Stimulated activated naive CD8-positive, alpha-beta T cell treated with anti-CD3 and anti-CD28 coated beads, Interleukin-15, amount 100 ng/mL, for 72 hours (primary cell): ENCODE measurements around the gene SLC3A2.
"Not testable (repeated sequence)": the region's sequence is repeated elsewhere in the genome, so short reads cannot be mapped to it uniquely, and the experiment has no call there.

ENCODE experiments used
- ATAC-seq: fragments of 150-1000 bp; cut with Tn5 transposase; 2 replicates; pipeline ENCODE4 v1.10.0; 2021; ENCODE audit warnings: mild to moderate bottlenecking, moderate library complexity
- DNase-seq, 2 donors: peaks; one replicate each; pipeline ENCODE4 v3.0.0; 2021 to 2022
- H3K27ac Mint-ChIP-seq, 2 donors: one replicate each; pipeline ENCODE4 v1.8.0; 2022; ENCODE audit warnings: mild to moderate bottlenecking in 2 of 2, mixed read lengths in 2 of 2, moderate library complexity in 2 of 2
- H3K27me3 Mint-ChIP-seq: one replicate; pipeline ENCODE4 v1.8.0; 2022; ENCODE audit warnings: mixed read lengths
- H3K4me1 Mint-ChIP-seq: one replicate; pipeline ENCODE4 v1.8.0; 2022; ENCODE audit warnings: mild to moderate bottlenecking, mixed read lengths
- H3K4me3 Mint-ChIP-seq, 2 donors: one replicate each; pipeline ENCODE4 v1.8.0; 2022; ENCODE audit warnings: mild to moderate bottlenecking in 2 of 2, mixed read lengths in 2 of 2, moderate library complexity in 1 of 2
- H3K9me3 Mint-ChIP-seq, 2 donors: one replicate each; pipeline ENCODE4 v1.8.0; 2022; ENCODE audit warnings: mixed read lengths in 2 of 2

The SLC3A2 gene

DNA sequence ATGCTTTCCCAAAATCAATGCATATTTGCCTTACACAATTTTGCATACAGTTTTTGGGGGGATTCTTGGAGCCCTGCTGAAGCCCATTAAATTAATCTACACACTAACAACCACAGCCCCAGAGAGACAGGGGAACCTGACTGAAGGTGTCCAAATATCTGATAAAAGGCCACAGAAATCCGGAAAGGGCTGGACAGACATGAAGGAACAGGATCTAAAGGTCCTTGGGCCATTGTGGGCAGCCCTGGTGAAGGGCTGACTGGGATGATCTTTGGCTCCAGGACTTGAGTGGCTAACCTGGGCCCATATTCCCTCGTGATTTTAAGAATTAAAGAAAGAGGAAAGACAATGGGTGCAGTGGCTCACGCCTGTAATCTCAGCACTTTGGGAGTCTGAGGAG, 34.5 kb upstream of the SLC3A2 start:
- H3K27me3 Mint-ChIP-seq: no peaks in the 10 kb centered on the region
- DNase-seq (no peak), ATAC-seq (no peak)
- no peak overlapping the region for H3K4me3 Mint-ChIP-seq
- peaks cover 14% of the 10 kb centered on the region for H3K4me1 Mint-ChIP-seq
- H3K27ac Mint-ChIP-seq: no peak overlapping the region
- no peaks in the 10 kb centered on the region for H3K9me3 Mint-ChIP-seq

DNA sequence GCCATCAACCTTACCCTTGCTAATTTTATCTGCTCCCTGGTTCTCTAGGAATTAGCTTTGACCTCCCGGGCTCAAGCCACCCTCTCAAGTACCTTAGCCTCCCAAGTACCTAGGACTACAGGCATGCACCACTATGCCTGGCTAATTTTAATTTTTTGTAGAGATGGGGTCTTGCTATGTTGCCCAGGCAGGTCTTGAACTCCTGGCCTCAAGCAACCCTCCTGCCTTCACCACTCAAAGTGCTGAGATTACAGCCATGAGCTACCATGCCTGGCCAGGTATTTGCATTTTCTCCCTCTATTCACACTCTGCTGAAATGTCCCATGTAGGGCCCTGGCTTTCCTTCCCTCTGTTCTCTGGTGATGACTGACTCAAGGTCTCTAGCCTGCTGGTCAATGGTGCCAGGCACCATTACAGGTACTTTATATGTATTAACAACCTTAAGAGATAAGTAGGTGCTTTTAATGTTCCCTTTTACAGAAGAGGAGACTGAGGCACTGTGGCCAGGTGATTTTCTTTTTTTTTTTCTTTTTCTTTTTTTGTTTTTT, 32.9 kb upstream of the SLC3A2 start:
- DNase-seq (no peak), ATAC-seq (peak; percentile 22)
- H3K27me3 Mint-ChIP-seq: no peaks in the 10 kb centered on the region
- H3K4me3 Mint-ChIP-seq: no peak overlapping the region
- H3K9me3 Mint-ChIP-seq: no peaks in the 10 kb centered on the region
- H3K4me1 Mint-ChIP-seq: peaks cover 30% of the 10 kb centered on the region
- no peak overlapping the region for H3K27ac Mint-ChIP-seq

DNA sequence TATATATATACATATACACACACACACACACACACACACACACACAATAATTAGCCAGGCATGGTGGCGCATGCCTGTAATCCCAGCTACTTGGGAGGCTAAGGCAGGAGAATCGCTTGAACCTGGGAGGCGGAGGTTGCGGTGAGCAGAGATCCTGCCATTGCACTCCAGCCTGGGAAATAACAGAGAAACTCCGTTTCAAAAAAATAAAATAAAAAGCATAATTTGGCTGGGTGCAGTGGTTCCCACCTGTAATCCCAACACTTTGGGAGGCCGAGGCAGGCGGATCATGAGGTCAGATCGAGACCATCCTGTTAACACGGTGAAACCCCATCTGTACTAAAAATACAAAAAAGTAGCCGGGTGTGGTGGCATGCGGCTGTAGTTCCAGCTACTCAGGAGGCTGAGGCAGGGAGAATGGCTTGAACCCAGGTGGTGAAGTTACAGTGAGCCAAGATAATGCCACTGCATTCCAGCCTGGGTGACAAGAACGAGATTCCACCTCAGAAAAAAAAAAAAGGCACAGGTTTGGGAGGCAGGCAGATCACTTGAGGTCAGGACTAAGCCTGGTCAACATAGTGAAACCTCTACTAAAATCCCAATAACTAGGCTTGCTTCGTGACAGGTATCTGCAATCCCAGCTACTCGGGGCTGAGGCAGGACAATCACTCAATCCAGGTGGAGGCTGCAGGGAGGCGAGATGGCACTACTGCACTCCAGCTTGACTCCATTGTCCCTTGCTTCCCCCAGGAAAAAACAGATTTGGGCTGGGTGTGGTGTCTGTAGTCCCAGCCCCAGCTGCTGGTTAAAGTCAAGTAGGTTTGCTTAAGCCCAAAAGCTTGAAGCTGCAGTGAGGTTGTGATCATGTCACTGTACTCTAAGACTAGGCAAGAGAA, 29.5 kb upstream of the SLC3A2 start:
- Mint-ChIP-seq H3K4me1 (peaks cover 50% of the 10 kb centered on the region), H3K27ac (peak overlapping the region; percentile 65 to 68), H3K9me3 (no peaks in the 10 kb centered on the region), H3K4me3 (peak overlapping the region; percentile 53 to 78), H3K27me3 (no peaks in the 10 kb centered on the region)
- DNase-seq (no peak), ATAC-seq (no peak)

DNA sequence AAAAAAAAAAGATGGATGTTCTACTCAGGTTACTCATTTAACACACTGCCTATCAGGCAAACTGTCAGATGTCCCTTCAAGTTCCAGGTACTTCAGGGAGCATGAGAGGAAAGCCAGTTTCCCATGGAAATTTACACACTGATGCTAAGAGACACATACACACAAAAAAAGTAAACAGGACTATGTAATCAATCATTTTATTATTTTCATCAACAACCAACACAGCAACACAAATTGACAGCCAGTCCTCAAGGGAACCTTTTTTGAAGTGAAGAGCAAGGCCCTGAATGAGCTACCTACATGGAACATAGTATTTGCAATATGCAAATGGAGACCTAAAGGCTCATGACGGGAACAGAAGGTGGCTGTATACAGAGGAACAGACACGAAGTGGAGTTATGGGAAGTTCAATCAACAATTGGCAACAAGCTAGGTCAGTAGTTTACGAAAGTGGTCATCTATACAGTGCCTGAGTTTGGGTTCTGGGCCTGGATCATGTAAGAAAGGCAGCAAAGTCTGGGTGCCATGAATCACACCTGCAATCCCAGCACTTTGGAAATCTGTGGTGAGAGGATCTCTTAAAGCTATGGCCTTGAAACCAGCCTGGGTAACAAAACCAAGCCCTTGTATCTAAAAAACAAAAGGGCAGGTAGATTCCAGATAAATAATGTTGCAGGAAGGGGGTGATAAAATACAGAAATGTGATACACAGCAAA, 28.7 kb upstream of the SLC3A2 start:
- peaks cover 52% of the 10 kb centered on the region for H3K4me1 Mint-ChIP-seq
- H3K9me3 Mint-ChIP-seq: no peaks in the 10 kb centered on the region
- H3K27ac Mint-ChIP-seq: peak overlapping the region; percentile 65 to 68
- peak overlapping the region; percentile 53 to 78 for H3K4me3 Mint-ChIP-seq
- ATAC-seq (no peak), DNase-seq (no peak)
- H3K27me3 Mint-ChIP-seq: no peaks in the 10 kb centered on the region

DNA sequence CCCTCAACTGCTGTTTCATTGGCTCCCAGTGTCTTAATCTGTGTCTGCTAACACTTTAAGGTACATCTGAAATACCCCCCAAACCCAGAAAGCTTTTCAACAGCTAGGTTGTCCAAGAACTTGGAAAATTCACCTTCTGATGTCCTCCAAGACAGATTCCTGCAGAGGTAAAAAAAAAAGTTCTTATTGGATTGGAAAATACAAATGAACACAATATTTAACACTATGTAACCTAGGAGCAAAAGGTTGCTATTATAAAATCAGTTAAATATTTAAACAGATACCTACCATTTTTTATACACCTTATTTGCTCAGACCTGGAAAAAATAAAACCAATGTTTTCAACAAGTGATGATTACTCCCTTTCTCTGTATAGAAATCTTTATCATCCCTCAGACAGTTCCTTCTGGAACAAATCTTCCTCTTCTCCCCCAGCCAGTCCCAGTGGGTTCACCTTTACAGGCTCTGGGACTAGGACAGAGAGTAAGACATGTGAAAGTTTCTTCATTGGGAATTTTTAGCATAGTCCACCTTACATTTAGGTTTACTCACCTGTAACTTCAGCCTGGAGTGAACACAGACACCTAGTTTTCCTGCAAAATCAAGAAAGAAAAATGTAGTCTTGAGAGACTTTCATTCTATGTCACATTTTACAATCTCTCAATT, 28.0 kb upstream of the SLC3A2 start:
- Mint-ChIP-seq H3K9me3 (no peaks in the 10 kb centered on the region), H3K4me1 (peaks cover 59% of the 10 kb centered on the region), H3K27me3 (no peaks in the 10 kb centered on the region), H3K27ac (peak overlapping the region; percentile 96 to 99), H3K4me3 (peak overlapping the region; percentile 89 to 97)
- DNase-seq: no peak
- ATAC-seq: no peak

DNA sequence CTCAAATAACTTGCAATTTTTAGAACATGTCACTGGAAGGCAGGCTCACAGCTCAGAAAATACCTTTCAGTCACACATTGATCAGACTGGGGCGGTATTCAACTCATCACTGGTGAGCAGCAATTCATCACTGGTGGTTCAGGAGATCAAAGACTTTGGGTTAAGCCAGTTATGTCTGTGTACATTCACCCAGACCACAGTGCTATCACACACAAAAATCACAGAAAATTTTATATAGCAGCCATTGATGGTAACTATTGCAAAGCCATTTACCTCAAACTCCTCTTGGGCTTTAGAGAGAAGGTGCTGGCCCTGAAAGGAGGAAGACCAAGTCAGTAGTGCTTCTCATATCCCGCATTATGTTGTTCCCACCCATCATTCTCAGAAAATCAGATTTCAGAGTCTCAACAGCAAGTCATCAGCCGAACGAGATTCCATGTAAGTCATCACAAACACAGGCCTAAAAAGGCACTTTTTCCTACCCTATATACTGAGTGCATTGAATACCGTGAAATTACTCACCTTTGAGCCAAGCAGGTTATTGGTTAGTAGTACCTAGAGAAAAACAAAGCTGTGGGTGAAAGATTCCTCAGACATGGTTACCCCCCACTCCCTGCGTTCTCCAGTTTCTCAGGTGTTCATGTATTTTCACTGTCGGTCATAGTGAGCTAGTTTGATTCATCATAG, 27.3 kb upstream of the SLC3A2 start:
- Mint-ChIP-seq H3K27ac (peak overlapping the region; percentile 96 to 99), H3K9me3 (no peaks in the 10 kb centered on the region), H3K4me3 (peak overlapping the region; percentile 89 to 97), H3K4me1 (peaks cover 67% of the 10 kb centered on the region), H3K27me3 (no peaks in the 10 kb centered on the region)
- DNase-seq (peak in 1 of 2 donors; percentile 52), ATAC-seq (peak; percentile 58)

DNA sequence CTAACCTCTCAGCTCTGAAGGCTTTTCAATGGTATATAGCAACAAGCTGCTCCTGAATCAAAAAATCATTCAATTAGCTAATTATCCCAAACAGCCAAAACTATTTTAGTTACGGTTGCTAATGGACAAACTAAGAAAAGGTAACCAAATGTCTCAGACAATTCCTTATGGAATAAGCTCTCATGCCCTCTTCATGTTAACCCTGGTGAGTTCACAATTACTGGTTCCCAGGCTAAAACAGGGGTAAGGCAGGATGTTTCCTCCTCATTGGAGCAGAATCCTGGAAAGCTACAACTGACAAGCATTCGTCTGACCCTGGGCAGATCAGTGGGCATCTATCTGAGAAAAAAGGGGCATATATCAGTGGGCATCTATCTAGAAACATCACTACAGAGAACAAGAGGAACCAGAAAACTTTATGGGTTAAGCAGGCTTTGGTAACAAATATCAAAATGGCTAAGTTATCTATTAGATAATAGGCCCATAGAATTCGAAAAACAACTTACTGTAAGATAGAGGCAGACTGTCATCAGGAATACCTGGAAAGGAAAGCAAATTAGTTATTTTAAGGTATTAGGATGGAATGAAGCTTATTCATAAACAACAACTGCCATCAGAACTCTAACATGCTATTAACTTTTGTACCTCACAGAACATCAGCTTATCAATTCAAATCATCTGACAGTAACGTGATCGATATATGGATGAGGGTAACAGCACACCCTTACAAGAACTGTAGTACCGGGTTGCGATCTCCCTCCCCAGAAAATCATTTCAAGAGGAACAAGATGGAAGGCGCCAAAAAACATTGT, 26.5 kb upstream of the SLC3A2 start:
- no peak for ATAC-seq
- DNase-seq: no peak
- Mint-ChIP-seq H3K9me3 (no peaks in the 10 kb centered on the region), H3K4me3 (peak overlapping the region; percentile 89 to 97), H3K27ac (peak overlapping the region; percentile 96 to 99), H3K27me3 (no peaks in the 10 kb centered on the region), H3K4me1 (peaks cover 71% of the 10 kb centered on the region)

DNA sequence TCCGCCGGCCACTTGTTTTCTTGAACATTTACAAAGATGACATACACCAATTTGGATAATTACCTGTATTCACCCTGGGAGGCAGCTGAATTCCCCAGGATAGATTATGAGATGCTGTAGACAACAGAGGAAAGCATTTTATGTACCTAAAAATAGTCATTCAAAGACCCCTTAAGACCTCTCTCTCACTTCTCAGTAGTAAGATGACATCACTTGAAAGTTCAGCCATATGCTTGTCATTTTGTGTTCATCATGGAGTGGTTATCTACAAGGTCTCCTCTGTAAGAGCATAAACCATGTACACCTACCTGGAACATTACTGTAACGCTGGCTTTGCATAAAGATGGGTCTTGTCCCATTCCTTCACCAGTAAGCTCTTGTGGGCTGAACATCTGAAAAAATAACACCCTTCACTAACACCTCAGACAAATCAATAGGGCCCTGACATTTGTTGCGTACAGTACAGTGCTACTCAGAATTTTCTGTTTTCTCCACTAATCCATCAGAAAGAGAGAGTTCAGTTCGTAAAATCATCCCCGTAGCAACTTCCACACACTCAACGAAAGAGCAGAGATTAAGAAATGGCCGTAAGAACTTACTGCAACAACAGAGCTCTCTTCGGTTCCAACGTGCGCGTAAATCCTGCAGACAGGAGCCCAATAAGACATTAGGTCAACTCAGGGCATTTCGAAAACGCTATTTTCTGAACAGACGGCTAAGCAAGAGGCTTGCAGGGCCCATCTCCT, 25.7 kb upstream of the SLC3A2 start:
- H3K4me1 Mint-ChIP-seq: peaks cover 76% of the 10 kb centered on the region
- H3K4me3 Mint-ChIP-seq: peak overlapping the region; percentile 89 to 97
- DNase-seq: no peak
- H3K9me3 Mint-ChIP-seq: no peaks in the 10 kb centered on the region
- peak overlapping the region; percentile 96 to 99 for H3K27ac Mint-ChIP-seq
- H3K27me3 Mint-ChIP-seq: no peaks in the 10 kb centered on the region
- ATAC-seq: no peak

DNA sequence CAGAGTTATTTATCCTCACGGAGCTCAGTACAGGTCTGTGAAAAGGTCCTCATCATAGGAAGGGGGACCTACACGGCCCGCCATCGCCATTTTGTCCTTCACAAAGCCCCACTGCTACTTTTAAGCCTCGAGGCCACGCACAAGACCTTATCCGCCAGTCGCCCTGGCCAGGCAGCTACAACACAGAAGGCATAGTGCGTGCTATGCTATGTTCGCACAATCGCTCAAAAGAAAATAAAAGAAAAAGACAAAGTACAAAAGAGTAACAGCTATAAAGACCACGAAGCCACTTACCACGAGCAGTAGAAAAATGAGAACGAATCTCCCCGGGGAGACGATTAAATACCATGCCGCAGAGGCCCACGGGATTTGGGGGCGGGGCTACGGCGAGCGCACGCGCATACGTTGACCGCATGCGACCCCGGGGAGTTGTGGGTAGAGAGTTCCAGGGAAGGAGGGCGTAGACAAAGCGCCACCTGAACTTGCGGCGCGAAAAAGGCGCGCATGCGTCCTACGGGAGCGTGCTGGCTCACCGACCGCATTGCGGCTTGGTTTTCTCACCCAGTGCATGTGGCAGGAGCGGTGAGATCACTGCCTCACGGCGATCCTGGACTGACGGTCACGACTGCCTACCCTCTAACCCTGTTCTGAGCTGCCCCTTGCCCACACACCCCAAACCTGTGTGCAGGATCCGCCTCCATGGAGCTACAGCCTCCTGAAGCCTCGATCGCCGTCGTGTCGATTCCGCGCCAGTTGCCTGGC, 24.9 kb upstream of the SLC3A2 start:
- Mint-ChIP-seq H3K27ac (peak overlapping the region; percentile 96 to 99), H3K9me3 (no peaks in the 10 kb centered on the region), H3K27me3 (no peaks in the 10 kb centered on the region), H3K4me1 (peaks cover 76% of the 10 kb centered on the region), H3K4me3 (peak overlapping the region; percentile 89 to 97)
- DNase-seq (peak; percentile 98 to 99), ATAC-seq (peak; percentile 92)

DNA sequence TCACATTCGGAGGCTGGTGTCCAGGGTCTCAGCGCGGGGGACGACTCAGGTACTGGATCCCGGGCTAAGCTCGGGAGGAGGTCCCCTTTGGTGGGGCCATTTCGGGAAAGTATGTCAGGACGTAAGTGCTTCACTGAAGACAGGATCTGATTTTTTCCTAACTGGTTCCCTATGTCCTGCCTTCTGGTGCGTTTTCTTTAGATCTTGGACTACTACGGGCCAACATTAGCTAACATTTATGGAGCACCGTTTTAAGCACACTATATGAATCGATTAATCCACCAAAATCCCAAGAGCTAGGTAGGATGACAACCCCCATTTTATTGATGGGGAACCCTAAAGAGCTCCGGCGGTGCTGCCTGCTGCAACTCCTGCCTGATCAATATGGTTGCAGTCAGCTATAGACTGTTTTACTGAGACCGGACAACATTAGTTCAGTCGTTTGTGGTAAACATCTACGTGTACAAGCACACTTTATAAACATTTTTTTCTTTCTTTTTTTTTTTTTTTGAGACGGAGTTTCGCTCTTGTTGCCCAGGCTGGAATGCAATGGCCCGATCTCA, 24.3 kb upstream of the SLC3A2 start:
- DNase-seq: no peak
- Mint-ChIP-seq H3K4me1 (peaks cover 78% of the 10 kb centered on the region), H3K27ac (peak overlapping the region; percentile 96 to 99), H3K4me3 (peak overlapping the region; percentile 89 to 97), H3K27me3 (no peaks in the 10 kb centered on the region), H3K9me3 (no peaks in the 10 kb centered on the region)
- no peak for ATAC-seq

DNA sequence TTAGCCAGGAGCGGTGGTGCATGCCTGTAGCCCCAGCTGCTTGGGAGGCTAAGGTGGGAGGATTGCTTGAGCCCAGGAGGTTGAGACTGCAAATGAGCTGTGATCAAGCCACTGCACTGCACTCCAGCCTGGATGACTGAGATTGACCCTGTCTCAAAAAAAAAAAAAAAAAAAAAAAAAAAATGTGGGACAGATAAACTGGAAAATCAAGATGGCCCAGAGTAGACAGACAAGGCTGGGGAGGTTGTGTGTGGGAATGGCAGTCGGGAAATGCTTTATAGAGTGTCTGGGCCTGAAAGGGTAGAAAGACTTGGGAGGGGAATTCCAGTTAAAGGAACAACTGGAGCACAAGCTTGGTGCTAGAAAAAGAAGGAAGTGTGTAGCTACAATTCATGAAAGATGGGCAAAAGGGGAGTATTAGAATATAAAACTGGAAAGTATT, 23.1 kb upstream of the SLC3A2 start:
- peaks cover 78% of the 10 kb centered on the region for H3K4me1 Mint-ChIP-seq
- no peaks in the 10 kb centered on the region for H3K9me3 Mint-ChIP-seq
- no peak for DNase-seq
- no peak for ATAC-seq
- peak overlapping the region; percentile 89 to 97 for H3K4me3 Mint-ChIP-seq
- H3K27me3 Mint-ChIP-seq: no peaks in the 10 kb centered on the region
- peak overlapping the region; percentile 86 to 99 for H3K27ac Mint-ChIP-seq

DNA sequence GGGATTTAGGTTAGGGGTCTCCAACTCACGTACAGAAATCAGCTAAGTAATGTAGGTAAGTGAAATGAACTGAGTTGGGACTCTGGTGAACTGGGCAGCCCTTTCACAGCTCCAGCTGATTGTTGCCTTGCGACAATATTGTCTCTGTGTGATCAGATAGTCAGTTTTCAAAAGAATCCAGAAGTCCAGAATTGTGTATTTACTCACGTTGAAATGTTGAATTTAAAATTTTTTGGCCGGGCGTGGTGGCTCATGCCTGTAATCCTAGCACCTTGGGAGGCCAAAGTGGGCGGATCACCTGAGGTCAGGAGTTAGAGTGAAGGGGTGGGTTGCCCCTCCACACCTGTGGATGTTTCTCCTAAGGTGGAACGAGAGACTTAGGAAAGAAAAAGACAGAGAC, 22.5 kb upstream of the SLC3A2 start:
- ATAC-seq: no peak
- H3K9me3 Mint-ChIP-seq: no peaks in the 10 kb centered on the region
- DNase-seq: no peak
- peaks cover 76% of the 10 kb centered on the region for H3K4me1 Mint-ChIP-seq
- no peaks in the 10 kb centered on the region for H3K27me3 Mint-ChIP-seq
- H3K4me3 Mint-ChIP-seq: peak overlapping the region; percentile 89 to 97
- no peak overlapping the region for H3K27ac Mint-ChIP-seq

DNA sequence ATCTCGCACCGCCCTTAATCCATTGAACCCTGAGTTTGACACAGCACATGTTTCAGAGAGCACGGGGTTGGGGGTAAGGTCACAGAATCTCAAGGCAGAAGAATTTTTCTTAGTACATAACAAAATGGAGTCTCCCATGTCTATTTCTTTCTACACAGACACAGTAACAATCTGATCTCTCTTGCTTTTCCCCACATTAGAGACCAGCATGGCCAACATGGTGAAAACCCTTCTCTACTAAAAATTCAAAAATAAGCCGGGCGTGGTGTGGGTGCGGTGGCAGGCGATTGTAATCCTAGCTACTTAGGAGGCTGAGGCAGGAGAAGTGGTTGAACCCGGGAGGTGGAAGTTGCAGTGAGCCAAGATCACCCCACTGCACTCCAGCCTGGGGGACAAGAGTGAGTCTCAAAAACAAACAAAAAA, 21.4 kb upstream of the SLC3A2 start:
- not testable (repeated sequence) for H3K9me3 Mint-ChIP-seq, H3K27me3 Mint-ChIP-seq, DNase-seq, ATAC-seq
- Mint-ChIP-seq H3K4me1 (peaks cover 68% of the 10 kb centered on the region), H3K4me3 (peak overlapping the region in 1 of 2 donors; percentile 18), H3K27ac (peak overlapping the region; percentile 8 to 27)
